ENCODE data around the gene NRBP1.

- TF ChIP-seq CTCF (IDR thresholded peaks at IDR 0.05) (no peak), ZFX (IDR thresholded peaks at IDR 0.05; ENCODE audit: borderline replicate concordance) (no peak)
Observed at GRCh38 chr2:27489498-27490397, 61.3 kb downstream of the NRBP1 start, which contains the start of gene IFT172.

Measured in 22Rv1 (cell line).